ENCODE results near the gene CDK14.

CDK14 gene

DNA sequence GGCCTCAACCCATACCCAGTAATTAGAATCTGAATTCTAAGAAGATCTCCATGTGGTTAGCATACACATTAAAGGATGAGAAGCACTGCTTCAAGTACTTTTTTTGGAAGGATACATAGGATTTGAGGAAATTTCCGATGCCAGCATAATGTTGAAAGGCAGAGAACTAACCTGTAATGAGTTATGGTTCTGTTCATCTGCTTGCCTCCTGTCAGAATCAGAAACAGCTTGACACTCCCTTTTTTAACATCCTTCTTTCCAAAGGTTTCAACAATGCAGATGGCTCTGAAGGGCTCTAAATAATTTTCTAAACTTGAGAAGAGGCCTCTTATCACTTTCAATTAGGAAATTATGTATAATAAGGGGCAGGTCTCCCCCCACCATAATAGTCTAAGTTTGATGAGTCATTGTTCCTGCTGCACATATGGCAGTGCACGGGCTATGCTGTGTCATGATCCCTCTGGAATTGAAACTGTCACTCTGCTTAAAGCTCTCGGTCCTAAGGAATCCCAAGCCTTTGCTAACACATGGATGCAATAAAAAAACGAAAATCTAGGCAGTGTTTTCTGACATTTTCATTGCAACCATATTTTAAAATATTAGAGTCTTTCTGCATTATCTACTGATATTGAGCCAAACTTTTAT, 376.9 kb downstream of the CDK14 start:
- DNase-seq, result no peak

DNA sequence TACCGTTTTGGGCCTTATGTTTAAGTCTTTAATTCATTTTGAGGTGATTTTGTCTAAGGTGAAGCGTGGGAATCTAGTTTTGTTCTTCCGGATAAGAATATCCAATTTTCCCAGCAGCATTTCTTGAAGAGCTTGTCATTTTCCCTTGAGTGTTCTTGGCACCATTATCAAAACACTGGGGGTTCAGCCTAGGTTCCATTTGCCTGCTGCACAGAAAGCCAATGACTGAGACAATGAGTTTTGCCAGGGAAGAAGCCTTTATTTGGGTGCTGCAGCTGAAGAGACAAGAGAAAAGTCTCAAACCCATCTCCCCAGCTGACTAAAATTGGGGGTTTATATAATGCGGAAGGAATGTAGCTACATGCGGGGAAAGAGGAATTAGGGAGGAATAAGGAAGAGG, 380.9 kb downstream of the CDK14 start:
- no peak for DNase-seq

DNA sequence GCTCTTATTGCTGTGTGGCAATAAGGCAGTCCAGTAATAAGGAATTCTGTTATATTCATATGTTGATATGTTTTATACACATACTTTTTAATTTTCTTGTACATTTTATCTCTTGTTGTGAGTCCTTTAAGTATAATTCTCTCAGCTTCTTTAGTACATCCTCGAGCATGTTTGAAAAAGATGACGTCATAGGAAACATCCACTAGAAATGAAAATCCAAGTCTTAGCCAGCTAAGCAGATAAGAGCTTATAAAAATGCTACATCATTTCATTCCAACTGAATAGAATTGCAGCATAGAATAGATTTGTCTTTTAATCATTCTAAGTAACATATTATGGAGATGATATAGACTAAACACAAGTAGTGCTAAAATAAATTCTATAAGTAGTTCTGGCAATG, 384.4 kb downstream of the CDK14 start:
- no peak for DNase-seq

DNA sequence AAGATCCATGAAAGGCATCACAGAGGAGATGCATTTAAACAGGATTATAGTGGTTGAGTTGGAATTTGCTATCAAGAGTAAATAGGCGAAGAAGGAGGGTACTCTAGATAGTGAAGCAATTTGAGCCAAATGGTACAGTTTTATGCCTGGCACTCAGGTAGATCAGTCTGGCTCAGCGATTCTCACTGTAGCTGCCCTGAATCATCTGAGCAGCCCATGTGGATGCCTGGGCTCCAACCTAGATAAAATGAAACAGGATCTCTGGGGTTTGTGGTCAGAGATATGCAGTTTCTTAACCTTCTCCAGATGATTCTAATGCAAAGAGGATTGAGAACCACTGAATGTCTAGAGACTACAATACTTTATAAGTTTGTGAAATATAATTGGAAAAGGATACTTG, 386.1 kb downstream of the CDK14 start:
- no peak for DNase-seq

DNA sequence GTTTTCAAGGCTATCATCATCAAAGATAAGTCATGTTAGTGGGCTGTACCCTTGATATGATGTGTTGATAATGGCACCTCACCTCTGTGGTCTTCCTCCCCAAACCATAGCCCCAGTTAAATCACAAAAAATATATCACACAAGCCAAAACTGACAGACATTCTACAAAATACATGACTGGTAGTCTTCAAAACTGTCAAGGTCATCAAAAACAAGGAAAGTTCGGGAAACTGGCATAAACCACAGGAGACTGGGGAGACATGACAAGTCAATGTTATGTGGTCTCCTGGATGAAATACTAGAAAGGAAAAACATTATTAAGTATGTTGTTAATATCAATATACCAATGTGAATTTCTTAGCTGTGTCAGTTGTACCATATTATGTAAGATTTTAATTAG, 388.6 kb downstream of the CDK14 start:
- no peak for DNase-seq

DNA sequence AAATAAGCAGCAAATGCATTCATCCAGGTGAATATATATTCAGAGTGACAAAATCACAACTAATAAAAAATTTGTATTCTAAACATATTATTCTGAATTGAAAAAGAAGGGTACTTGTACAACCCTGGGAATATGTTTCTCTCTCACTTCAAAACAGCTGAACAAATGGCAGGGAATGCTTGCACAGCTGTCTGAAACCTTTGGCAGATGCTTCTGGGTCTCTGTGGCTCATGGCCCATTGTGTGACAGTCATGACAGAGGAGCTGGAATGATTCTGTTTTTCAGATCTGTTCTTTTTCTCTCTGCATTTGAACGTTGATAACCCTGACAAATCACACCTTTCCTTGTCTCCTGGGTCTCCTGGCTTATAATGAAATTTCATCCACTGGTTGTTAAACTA, 392.4 kb downstream of the CDK14 start:
- no peak for DNase-seq

DNA sequence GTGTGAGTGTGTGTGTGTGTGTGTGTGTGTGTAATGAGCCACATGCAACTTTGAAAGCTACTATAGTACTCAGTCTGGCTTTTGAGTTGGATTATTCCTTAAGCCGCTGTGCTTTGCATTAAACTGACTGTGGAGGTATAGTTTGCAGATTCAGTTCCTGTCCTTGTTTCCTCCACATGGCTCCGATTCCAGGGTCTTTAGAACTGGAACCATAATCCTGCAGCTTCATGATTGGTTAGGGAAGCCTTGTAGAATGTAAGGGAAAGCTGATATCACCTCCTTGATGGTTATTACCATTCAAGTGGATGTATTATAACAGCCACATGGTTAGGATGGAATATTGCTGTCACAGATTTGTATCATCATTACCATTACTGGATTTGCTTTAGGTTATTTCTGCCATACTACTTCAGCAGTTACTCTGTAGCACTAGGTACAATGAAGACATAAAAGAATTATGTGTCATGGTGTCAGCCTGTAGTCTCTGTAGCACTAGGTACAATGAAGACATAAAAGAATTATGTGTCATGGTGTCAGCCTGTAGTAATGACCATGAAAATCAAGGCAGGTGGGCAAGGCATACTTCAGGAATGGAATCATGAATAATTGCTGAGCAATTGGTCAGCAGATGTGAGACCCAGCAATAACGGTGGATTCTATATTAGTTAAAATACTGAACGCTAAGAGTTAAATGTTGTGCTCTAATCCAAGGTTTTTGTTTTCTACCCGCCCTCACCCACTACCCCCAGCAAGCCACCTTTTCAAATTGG, 393.1 kb downstream of the CDK14 start:
- no peak for DNase-seq

DNA sequence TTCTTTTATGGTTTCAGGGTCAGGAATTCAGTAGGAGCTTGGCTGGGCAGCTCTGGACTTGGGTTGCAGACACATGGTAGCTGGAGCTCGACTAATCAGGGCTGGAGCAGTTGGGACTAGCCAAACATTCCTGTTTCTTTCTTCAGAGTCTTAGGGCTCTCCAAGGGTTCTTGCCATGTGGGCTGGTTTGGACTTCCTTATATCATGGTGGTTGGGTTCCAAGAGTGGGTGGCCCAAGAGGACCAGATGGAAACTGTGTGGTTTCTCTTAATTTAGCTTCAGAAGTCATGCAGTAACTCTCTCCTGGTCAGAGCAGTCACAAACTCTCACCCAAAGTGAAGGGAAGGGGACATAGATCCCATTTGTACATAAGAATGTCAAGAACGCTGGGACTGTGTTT, 398.0 kb downstream of the CDK14 start:
- DNase-seq, result no peak

DNA sequence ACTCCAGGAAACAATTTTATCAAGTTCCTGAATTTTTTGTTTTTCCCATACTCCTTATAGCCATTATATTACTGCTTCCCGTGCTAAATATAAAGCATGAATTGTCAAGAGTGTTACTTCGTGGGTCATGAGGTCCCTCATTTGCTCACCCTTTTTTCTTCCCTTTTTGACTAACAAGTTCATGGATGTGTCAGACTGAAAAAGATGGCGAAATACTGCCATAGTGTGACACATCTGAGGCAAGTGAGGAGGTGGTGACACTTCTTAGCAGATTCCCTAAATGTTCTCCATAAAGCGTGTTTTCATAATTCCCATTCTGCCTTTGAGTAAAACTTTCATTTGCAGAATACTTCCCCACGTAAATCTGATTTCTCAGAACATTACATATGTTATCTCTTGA, 398.5 kb downstream of the CDK14 start:
- no peak for DNase-seq

DNA sequence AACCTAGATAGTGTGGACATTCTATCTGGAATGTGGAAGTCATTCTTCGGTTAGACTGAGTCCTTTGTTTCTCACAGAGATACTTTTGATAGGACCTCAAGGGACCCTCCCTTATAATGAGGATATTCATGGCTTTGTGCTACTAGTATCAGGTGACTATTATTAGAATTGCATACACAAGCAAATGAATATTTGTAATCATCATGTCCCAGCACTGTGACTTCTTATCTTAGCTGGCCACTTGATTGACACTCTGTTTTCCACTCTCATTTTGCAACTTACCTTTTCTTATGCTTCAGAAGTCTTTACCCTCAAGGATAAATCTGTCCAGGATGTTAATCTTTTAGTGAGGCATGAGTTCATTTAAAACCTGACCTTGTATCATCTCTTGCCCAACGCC, 399.9 kb downstream of the CDK14 start:
- no peak for DNase-seq

DNA sequence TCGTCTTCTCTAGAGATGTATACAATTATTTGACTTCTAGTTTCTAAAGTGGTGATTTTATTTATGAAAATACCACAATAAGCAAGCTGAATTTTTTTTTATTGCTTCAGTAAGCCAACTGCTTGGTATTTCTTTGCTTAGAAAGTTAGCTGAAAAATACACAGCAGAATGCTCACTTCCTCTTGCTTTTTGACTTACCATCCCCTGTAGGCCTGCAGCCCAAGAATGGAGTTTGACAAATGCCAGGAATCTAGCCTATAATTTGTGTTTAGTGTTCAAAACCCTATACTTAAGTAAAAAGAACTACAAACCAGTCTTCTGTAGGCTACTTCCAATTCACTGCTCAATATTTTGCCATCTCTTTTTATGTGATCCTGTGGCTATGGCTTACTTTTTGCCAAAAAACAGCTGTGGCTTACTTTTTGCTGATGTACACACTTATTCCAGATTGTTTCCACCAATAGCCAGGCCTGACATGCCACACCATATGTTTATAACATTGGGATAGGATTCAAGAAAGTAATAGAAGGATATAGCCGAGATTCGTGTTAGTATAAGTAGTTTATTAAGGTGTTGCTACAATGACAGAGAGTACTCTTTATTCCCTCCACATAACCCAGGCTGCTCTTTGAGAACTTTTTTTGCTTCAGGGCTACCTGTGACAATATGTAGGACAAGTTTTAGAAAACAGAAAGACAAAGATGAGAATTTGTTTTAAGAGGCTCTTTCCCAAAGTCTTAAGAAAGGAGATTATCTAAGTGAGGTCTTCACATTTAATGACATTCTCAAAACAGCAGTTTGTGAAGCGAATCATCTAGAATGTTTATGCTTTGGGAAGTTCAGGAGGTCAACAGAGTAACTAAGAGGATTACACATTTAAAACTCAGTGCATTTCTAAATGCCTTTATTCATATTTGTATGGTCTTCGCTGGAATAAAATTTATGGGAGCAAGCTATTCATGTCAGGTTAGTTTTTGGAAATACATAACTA, 404.2 kb downstream of the CDK14 start:
- DNase-seq, result no peak

DNA sequence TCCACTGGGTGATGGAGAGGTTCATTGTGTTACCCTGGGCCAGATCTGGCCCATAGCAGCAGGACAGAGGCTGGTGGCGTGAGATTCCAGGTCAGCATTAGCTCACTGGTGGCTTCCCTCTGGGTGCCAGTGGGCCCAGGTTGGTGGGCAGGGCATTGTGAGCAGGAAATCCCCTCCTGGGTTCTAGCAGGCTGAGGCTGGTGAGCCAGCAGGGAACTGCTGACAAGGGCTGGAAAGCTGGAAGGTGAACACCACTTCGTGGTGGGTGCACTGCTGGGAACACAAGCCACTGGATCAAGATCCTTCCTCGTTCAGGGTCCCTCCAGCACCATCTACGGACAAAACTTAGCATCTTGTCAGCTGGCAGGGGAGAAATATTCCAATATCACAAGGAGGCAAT, 408.9 kb downstream of the CDK14 start:
- DNase-seq, result no peak

DNA sequence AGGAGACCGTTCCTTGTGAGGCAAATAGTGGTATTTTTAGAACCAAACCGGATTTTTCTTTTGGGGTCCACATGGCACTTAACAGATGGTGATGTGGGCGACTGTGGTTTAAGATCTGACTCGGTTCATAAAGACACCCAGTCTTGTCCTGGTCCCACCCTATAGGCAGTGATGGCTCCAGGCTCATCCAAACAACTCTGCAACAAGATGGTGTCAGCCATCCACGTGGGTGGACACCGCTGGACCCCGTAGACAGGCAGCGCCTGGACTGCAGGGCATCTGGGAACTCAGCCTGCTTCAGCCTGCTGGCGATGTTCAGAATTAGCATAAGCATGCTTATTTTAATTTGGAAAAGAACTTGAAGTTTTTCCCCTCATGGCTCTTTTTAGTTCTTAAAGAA, 409.7 kb downstream of the CDK14 start:
- DNase-seq, result no peak

DNA sequence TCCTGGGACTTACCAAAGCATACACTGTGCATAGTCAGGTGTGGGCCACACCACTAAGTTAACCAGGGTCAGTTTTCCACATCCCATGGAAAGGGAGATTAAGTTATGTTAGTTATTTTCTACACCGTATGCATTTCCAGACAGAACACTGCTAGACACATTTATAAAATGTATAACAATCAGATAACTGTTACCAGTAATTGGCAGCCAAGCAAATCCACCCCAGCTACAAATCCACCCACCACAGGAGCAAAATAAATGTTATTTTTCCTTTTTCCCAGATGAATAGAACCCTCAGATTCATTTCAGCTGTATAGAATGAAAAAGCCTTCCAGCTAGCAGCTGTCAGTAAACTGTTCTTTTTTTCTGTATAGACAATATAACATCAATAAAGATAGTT, 411.2 kb downstream of the CDK14 start:
- no peak for DNase-seq

DNA sequence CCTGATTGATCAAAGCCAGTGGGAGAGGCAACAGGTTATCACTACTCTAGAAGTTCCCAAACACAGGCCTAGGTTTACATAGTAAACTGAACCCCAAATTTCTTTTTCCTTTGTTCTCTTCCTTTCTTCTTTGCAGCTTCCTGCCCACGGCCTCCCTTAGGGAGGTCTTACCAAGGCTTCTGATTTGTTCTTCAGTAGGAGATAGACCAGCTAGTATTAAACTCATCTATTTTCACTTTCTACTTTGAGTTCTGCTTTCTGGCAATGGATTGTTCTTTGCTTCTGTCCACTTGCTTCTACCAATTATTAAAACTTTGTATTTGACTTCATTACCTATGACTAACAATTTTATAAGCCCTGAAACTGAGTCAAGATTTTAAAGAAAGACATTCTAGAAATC, 417.0 kb downstream of the CDK14 start:
- no peak for DNase-seq

DNA sequence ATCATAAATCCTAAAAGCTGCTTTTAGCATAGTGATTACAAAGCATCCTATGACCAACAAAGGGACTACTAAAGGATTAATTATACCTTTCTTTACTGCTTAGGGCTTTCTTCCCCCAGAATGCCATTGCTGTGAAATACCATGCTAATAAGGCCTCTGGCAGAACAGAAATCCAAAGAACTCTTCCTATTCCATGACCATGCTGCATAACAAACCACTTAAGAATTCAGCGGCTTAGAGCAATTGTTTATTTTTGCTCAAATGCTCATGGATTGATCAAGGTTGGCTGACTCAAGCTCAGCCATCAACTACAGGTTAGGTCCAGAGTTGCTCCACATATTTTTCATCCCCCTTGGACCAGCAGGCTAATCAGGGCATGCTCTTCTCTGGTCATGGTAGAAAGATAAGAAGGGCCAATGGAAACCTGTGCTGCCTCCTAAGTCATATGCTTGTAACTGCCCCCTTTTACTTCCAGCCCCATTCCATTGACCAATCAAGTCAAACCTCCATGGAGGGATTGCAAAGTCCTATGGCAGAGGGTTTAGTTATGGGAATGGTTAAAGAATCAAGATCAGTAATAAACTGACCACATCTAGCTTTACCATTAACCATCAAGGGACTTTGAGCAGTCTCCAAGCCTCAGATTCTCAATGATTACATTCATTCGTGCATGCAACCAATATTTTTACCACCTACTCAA, 423.7 kb downstream of the CDK14 start:
- DNase-seq, result no peak

DNA sequence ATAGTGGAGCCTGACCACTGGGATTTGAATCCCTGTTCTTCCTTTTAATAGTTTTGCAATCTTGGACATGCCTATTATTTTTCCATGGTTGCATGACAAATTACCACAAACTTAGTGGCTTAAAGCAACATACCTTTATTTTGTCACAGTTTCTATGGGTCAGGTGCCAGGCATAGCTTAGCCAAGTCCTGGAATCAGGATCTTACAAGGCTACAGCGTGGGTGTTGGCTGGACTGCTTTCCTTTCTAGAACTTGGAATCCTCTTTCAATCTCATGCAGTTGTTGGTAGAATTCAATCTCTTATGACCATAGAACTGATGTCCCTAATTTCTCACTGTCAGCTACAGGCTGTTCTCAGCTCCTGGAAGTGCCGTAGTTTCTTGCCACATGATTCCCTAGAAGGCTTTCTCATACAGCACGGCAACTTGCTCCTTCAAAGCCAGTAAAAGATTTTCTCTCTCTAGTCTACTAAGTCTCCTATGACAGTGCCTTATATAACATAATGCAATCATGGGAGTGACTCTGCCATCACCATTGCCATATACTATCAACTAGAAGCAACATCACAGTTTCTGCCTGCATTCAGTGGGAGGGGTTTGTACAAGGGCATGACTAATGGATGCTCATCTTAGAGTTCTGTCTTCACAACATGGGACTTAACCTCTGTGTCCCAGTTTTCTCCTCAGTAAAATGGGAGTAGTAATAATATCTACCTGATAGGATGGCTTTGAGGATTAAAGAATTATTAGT, 424.7 kb downstream of the CDK14 start:
- DNase-seq, result no peak

DNA sequence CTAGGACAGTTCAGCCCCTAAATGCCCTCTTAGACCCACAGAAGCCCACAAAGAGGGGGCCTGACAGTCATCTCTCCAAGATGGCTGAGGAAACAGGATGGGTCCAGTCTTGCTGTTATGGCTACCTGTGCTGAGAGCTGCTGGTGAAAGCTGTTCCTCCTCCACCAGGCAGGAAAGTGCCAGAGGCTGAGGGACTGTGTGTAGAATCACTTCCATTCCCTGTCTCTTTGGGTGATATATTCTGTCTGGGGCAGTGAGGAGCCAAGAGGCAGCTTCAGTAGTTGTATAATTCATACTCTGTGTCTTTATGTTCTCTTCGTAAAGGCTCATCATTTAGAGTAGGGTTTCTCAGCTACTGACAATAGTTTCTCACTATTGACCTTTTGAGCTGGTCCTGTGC, 425.8 kb downstream of the CDK14 start:
- no peak for DNase-seq

DNA sequence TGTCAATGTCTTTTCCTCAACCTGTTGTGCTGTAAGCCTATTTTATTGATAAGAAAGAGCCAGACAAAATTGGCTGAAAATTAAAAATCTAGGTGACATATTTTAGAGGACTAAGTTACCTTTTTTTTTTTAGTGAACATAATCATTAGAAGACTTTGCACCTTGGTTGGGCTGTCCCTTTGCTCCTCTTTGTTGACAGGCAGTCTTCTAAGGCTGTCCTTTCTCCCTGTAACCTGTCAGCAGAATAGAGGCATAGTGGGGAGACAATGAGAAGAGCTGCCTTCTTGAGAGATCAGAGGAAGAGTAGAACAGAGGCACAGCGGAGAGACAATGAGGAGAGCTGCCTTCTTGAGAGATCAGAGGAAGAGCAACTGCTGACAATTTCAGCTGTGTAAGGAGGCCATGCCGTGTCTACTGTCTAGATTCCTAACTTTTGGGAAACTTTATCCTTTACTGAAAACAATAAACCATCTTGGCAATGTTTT, 429.8 kb downstream of the CDK14 start:
- no peak for DNase-seq

DNA sequence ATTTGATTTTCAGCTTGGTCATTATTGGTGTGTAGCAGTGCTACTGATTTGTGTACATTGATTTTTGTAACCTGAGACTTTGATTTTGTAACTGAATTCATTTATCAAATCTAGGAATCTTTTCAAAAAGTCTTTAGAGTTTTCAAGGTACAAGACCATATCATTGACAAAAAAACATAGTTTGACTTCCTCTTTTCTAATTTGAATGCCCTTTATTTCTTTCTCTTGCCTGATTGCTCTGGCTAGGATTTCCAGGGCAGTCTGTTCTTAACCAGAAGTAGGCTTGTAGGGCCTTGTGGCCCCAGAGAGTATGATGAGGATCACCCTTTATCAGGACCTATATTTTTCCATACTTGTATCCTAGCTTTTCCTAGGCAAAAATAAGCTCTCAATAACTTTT, 433.6 kb downstream of the CDK14 start:
- DNase-seq, result no peak

DNA sequence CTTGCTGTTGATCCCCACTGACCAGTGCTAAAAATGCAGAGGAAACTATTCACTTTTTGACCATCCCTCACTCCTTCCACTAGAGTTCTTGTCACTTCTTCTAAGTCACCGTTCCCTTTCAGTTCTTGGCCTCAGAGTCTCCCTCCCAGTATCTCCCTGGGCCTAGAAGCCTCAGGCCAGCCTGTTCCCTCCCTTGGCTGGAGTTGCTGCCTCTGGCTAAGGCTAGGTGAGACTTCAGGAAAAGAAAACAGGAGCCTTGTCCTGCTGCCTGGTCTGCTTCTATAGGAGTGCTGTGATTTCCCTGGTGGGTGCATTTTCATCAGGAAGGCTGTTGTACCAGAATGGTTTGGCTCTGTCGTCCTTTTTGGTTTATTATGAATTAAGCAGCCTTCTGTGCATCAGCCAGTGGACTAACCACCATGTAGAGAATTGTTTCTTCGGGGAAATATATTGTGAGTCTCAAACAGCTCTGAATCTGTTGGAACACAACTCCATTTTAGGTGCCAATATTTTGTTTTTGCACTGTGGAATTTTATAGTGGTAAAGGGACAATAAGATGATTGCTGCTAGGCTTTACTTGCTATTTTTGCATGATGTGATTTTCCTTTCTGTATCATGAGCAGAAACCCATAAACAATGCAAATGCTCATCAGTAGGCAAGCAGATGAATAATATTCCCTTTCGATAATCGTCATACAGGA, 434.7 kb downstream of the CDK14 start:
- DNase-seq, result no peak

All from activated CD4-positive, alpha-beta T cell treated with anti-CD3 and anti-CD28 coated beads, Interleukin-2, amount 50 U/mL, for 48 hours (primary cell).